Central memory CD8-positive, alpha-beta T cell (primary cell): Measurements from ENCODE around the gene ANGPTL8.

Source experiments
- ATAC-seq: fragments of 150-1000 bp; cut with Tn5 transposase; replicated peaks from 2 replicates; pipeline ENCODE4 v1.10.0; 2022; ENCODE audit warnings: mild to moderate bottlenecking, moderate FRiP score, moderate number of reproducible peaks; ENCODE audit not compliant: poor library complexity, severe bottlenecking; ENCODE audit errors: extremely low read depth
- DNase-seq, 2 donors: peaks; one replicate each; pipeline ENCODE4 v3.0.0; 2021; ENCODE audit warnings: low spot score in 2 of 2
- H3K27ac Mint-ChIP-seq: one replicate; pipeline ENCODE4 v1.8.0; 2022; ENCODE audit warnings: low read depth, mild to moderate bottlenecking, moderate library complexity, mixed read lengths
- H3K27me3 Mint-ChIP-seq: one replicate; pipeline ENCODE4 v1.8.0; 2022; ENCODE audit warnings: mixed read lengths
- H3K36me3 Mint-ChIP-seq: one replicate; pipeline ENCODE4 v1.8.0; 2022; ENCODE audit warnings: mild to moderate bottlenecking, moderate library complexity, mixed read lengths; ENCODE audit not compliant: insufficient read depth
- H3K4me1 Mint-ChIP-seq: one replicate; pipeline ENCODE4 v1.8.0; 2022; ENCODE audit warnings: mixed read lengths
- H3K4me3 Mint-ChIP-seq: one replicate; pipeline ENCODE4 v1.8.0; 2022; ENCODE audit warnings: mild to moderate bottlenecking, moderate library complexity, mixed read lengths
- H3K9me3 Mint-ChIP-seq: one replicate; pipeline ENCODE4 v1.8.0; 2022; ENCODE audit warnings: mixed read lengths

Gene ANGPTL8

DNA sequence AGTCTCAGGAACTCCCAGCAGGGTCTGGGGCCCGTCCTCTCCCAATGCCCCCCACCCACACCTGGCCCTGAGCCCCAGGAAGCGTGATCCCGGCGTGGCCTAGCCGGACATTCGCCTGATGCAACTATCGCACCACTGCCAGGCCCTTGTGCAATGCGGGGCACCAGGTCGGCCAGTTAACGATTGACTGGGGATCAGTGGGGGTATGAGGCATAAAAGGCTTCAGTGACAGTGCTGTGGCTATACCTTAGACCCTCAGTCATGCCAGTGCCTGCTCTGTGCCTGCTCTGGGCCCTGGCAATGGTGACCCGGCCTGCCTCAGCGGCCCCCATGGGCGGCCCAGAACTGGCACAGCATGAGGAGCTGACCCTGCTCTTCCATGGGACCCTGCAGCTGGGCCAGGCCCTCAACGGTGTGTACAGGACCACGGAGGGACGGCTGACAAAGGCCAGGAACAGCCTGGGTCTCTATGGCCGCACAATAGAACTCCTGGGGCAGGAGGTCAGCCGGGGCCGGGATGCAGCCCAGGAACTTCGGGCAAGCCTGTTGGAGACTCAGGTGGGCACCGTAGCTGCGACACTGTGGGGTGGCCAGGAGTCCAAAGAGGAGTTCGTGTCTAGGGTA is at the start of gene ANGPTL8:
Gene ANGPTL8 (plus strand): TSS at position 243 of the 624 bp plus-strand sequence. CDS start 19 bp downstream, at position 262.
- Mint-ChIP-seq H3K27ac (no peak within 1 kb of the TSS), H3K4me1 (peaks cover 5% of the 10 kb centered on the region), H3K4me3 (no peak within 1 kb of the TSS), H3K9me3 (no peaks in the 10 kb centered on the region), H3K36me3 (no peaks in the 10 kb centered on the region), H3K27me3 (peaks cover 9% of the 10 kb centered on the region)
- ATAC-seq = no peak
- no peak for DNase-seq

GRCh38 chr19:11190501-11190900 is 48.9 kb upstream of the ANGPTL8 start:
- Mint-ChIP-seq H3K4me1 (peaks cover 3% of the 10 kb centered on the region), H3K27ac (no peak overlapping the region), H3K9me3 (no peaks in the 10 kb centered on the region), H3K36me3 (no peaks in the 10 kb centered on the region), H3K4me3 (no peak overlapping the region), H3K27me3 (peaks cover 5% of the 10 kb centered on the region)
- no peak for ATAC-seq
- no peak for DNase-seq

DNA sequence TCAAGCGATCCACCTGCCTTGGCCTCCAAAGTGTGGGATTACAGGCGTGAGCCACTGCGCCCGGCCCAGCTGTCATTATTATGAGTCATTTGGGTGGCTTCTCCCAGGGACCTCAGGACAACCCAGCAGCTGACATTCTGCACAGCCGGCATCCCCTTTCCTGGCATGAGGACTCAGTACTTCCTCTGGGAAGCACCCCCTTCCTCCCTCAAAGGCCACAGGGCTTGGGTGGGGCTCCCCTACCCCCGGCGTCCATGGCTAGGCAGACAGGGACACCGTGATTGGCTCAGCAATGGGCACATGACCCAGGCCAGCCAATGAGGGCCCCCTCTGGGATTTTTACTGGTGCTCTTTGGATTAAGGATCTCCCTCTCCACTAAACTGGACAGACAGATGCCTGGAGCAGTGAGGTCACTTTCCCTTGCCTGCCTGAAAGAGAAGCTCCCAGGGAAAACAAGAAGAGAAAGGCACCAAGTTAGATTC is 48.1 kb upstream of the ANGPTL8 start:
- Mint-ChIP-seq H3K4me1 (peaks cover 7% of the 10 kb centered on the region), H3K4me3 (no peak overlapping the region), H3K27me3 (peaks cover 13% of the 10 kb centered on the region), H3K36me3 (no peaks in the 10 kb centered on the region), H3K9me3 (no peaks in the 10 kb centered on the region), H3K27ac (no peak overlapping the region)
- DNase-seq (no peak), ATAC-seq (no peak)

DNA sequence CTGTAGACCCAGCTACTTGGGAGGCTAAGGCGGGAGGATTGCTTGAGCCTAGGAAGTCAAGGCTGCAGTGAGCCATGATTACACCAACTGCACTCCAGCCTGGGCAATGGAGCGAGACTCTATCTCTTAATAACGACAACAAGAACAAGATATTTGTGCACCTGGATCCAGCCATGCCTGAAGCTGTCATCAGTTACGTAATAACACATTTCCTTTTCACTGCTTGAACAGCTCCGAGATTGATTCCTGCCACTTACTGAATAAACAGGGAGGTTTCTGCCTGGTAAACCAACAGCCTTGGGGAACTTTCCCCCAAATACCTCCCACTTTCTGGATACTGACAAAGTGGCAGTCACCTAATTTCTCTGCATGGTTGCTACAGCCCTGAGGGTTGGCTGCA is 47.5 kb upstream of the ANGPTL8 start:
- no peak for DNase-seq
- Mint-ChIP-seq H3K9me3 (no peaks in the 10 kb centered on the region), H3K4me3 (no peak overlapping the region), H3K4me1 (peaks cover 13% of the 10 kb centered on the region), H3K27me3 (peaks cover 19% of the 10 kb centered on the region), H3K27ac (no peak overlapping the region), H3K36me3 (no peaks in the 10 kb centered on the region)
- no peak for ATAC-seq

- DNase-seq (no peak), ATAC-seq (no peak)
- Mint-ChIP-seq H3K27me3 (peaks cover 19% of the 10 kb centered on the region), H3K4me1 (peaks cover 16% of the 10 kb centered on the region), H3K27ac (no peak overlapping the region), H3K36me3 (no peaks in the 10 kb centered on the region), H3K9me3 (no peaks in the 10 kb centered on the region), H3K4me3 (no peak overlapping the region)
Observed at GRCh38 chr19:11192957-11193939, 46.2 kb upstream of the ANGPTL8 start.

GRCh38 chr19:11194173-11194572 is 45.2 kb upstream of the ANGPTL8 start:
- Mint-ChIP-seq H3K4me1 (peaks cover 16% of the 10 kb centered on the region), H3K36me3 (no peaks in the 10 kb centered on the region), H3K27me3 (peaks cover 19% of the 10 kb centered on the region), H3K9me3 (no peaks in the 10 kb centered on the region), H3K27ac (no peak overlapping the region), H3K4me3 (no peak overlapping the region)
- DNase-seq (no peak), ATAC-seq (no peak)

GRCh38 chr19:11194656-11195558 is 44.5 kb upstream of the ANGPTL8 start:
- ATAC-seq = no peak
- H3K27ac Mint-ChIP-seq = no peak overlapping the region
- DNase-seq = no peak
- no peak overlapping the region for H3K4me3 Mint-ChIP-seq
- H3K36me3 Mint-ChIP-seq = no peaks in the 10 kb centered on the region
- no peaks in the 10 kb centered on the region for H3K9me3 Mint-ChIP-seq
- H3K27me3 Mint-ChIP-seq = peaks cover 19% of the 10 kb centered on the region
- peaks cover 16% of the 10 kb centered on the region for H3K4me1 Mint-ChIP-seq

GRCh38 chr19:11195681-11196080 is 43.7 kb upstream of the ANGPTL8 start:
- DNase-seq (no peak), ATAC-seq (no peak)
- Mint-ChIP-seq H3K36me3 (no peaks in the 10 kb centered on the region), H3K27me3 (peaks cover 19% of the 10 kb centered on the region), H3K4me3 (no peak overlapping the region), H3K9me3 (no peaks in the 10 kb centered on the region), H3K27ac (no peak overlapping the region), H3K4me1 (peaks cover 16% of the 10 kb centered on the region)

- ATAC-seq = no peak
- no peak overlapping the region for H3K27ac Mint-ChIP-seq
- DNase-seq = no peak
- H3K9me3 Mint-ChIP-seq = no peaks in the 10 kb centered on the region
- peak overlapping the region; percentile 69 for H3K4me3 Mint-ChIP-seq
- H3K36me3 Mint-ChIP-seq = no peaks in the 10 kb centered on the region
- peaks cover 19% of the 10 kb centered on the region for H3K27me3 Mint-ChIP-seq
- H3K4me1 Mint-ChIP-seq = peaks cover 16% of the 10 kb centered on the region
Observed at GRCh38 chr19:11196406-11197287, 42.8 kb upstream of the ANGPTL8 start.

DNA sequence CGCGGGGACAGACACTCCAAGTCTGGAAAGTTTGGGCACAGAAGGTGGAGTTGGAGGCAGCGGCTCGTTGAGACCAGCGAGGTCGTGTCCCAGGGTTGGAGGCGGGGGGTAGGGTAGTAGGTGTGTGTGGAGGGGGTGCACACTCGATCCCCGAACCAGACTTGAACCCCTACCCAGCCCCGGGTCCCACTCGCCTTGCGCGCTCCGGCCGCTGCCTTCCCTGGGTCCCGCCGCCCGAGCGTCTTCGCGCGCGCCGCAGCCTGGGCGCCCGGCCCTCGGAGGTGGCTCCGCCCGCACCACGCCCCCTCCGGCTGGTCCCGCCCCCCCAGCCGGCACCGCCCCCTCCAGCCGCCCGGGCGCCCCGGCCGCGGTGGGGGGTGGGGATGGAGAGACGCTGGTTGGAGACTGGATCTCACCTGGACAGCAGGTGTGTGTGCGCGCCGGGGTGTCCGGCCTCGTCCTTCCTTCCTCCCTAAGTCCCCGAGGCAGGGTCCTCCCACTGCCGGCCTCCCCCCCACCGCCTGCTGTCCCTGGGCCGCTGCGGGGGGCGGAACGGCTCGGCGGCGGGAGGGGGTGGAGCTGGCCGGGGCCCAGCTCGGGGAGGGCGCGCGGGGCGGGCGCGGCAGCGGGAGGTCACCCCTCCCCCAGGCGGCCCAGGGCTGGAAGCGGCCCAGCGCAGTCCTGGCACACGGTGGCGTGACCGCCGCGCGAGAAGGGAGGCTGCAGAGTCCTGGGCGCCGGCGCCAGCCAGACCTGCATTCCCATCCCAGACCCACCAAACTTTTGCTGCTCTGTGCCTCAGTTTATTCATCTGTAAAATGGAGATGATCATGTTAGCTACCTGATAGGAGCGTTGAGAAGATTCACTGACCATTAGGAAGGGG is 41.9 kb upstream of the ANGPTL8 start, which contains the start of gene KANK2:
Gene KANK2 (minus strand): TSS at position 255 of the 884 bp plus-strand sequence. CDS start 3,034 bp downstream, outside the sequence.
- peak; percentile 87 for ATAC-seq
- no peaks in the 10 kb centered on the region for H3K36me3 Mint-ChIP-seq
- H3K4me1 Mint-ChIP-seq = peaks cover 16% of the 10 kb centered on the region
- no peaks in the 10 kb centered on the region for H3K9me3 Mint-ChIP-seq
- DNase-seq = peak; percentile 52 to 60
- H3K27me3 Mint-ChIP-seq = peaks cover 19% of the 10 kb centered on the region
- H3K27ac Mint-ChIP-seq = no peak within 1 kb of the TSS
- H3K4me3 Mint-ChIP-seq = peak within 1 kb of the TSS; percentile 69

DNA sequence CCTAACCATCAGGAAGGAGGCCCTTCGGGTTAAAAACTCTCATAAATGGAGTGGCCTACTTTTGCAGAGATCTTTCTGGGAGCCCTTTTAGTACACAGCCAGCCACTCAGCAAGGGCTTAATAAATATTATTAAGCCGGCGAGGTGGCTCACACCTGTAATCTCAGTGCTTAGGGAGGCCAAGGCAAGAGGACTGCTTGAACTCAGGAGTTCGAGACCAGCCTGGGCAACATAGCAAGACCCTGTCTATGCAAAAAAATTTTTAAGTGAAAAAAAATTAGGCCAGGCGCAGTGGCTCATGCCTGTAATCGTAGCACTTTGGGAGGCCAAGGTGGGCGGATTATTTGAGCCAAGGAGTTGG is 41.3 kb upstream of the ANGPTL8 start:
- Mint-ChIP-seq H3K27me3 (peaks cover 25% of the 10 kb centered on the region), H3K27ac (no peak overlapping the region), H3K9me3 (no peaks in the 10 kb centered on the region), H3K36me3 (peaks cover 2% of the 10 kb centered on the region), H3K4me3 (peak overlapping the region; percentile 65), H3K4me1 (peaks cover 16% of the 10 kb centered on the region)
- ATAC-seq (no peak), DNase-seq (no peak)
